CD14-positive monocyte (primary cell): Measurements from ENCODE around the gene RNF5. TPM values are rescaled to one million over a fixed set of nuclear protein-coding genes. Genes with fewer than 3 reads are reported as not detected.

Experiments used
- DNase-seq, 3 donors: peaks; one replicate each; pipeline ENCODE4 v3.0.0-alpha.2; 2011 to 2022
- H2AFZ ChIP-seq: 2 replicates; pipeline ENCODE4 v1.6.0; 2012; ENCODE audit warnings: mild to moderate bottlenecking, low read depth, low read length, inconsistent platforms; ENCODE audit not compliant: insufficient read depth, poor library complexity, severe bottlenecking
- H3K27ac ChIP-seq, 2 donors: 1 replicate in 1 of 2; 2 replicates in 1 of 2; pipeline ENCODE4 v1.5.1; 2012 to 2013; ENCODE audit warnings: low read length in 2 of 2, control low read depth in 1 of 2, inconsistent platforms in 1 of 2, low read depth in 1 of 2, mild to moderate bottlenecking in 1 of 2
- H3K27me3 ChIP-seq, 2 donors: one replicate each; pipeline versions ENCODE4 v1.6.0 to v1.6.1; 2011 to 2013; ENCODE audit warnings: low read length in 2 of 2; ENCODE audit not compliant: control insufficient read depth in 2 of 2, insufficient read depth in 2 of 2
- H3K36me3 ChIP-seq, 2 donors: replicated peaks in 1 of 2; 1 replicate in 1 of 2; 2 replicates in 1 of 2; pipeline versions ENCODE4 v1.5.1 to v1.6.1; 2012 to 2013; ENCODE audit warnings: low read length in 2 of 2, control low read depth in 1 of 2, inconsistent platforms in 1 of 2, mild to moderate bottlenecking in 1 of 2; ENCODE audit not compliant: insufficient read depth in 2 of 2, control insufficient read depth in 1 of 2
- H3K4me1 ChIP-seq, 2 donors: 1 replicate in 1 of 2; 2 replicates in 1 of 2; pipeline versions ENCODE4 v1.5.1 to v1.6.1; 2012 to 2013; ENCODE audit warnings: low read length in 2 of 2, control low read depth in 1 of 2, inconsistent platforms in 1 of 2, mild to moderate bottlenecking in 1 of 2, moderate library complexity in 1 of 2; ENCODE audit not compliant: insufficient read depth in 2 of 2, control insufficient read depth in 1 of 2
- H3K4me2 ChIP-seq: replicated peaks from 2 replicates; pipeline ENCODE3; 2012; ENCODE audit warnings: low read length, moderate library complexity, mild to moderate bottlenecking; ENCODE audit not compliant: poor library complexity, severe bottlenecking; ENCODE audit errors: extremely low read depth
- H3K4me3 ChIP-seq, 3 experiments: fragments of 200-600 bp in 1 of 3; sonication (generic) in 1 of 3; replicated peaks in 1 of 3; 1 replicate in 2 of 3; 2 replicates in 1 of 3; pipeline ENCODE4 v1.5.1; 2011 to 2013; ENCODE audit warnings: low read length in 3 of 3, mild to moderate bottlenecking in 3 of 3, control low read depth in 2 of 3, low read depth in 2 of 3, inconsistent platforms in 1 of 3, moderate library complexity in 1 of 3
- H3K79me2 ChIP-seq: 2 replicates; pipeline ENCODE4 v1.6.0; 2012; ENCODE audit warnings: mild to moderate bottlenecking, control low read depth, inconsistent platforms, low read length, moderate library complexity; ENCODE audit not compliant: insufficient read depth
- H3K9ac ChIP-seq: 2 replicates; pipeline ENCODE4 v1.6.0; 2017; ENCODE audit warnings: low read length, mild to moderate bottlenecking; ENCODE audit not compliant: insufficient read depth, poor library complexity, severe bottlenecking
- H3K9me3 ChIP-seq, 2 donors: replicated peaks in 1 of 2; 1 replicate in 1 of 2; 2 replicates in 1 of 2; pipeline versions ENCODE4 v1.5.1 to v1.6.1; 2012 to 2013; ENCODE audit warnings: low read length in 2 of 2, control low read depth in 1 of 2; ENCODE audit not compliant: control insufficient read depth in 1 of 2, insufficient read depth in 1 of 2
- H4K20me1 ChIP-seq: 2 replicates; pipeline ENCODE4 v1.6.0; 2012; ENCODE audit warnings: mild to moderate bottlenecking, low read length, control low read depth, moderate library complexity; ENCODE audit not compliant: insufficient read depth
- H3K27ac Mint-ChIP-seq, 7 donors: one replicate each; pipeline ENCODE4 v1.8.0; 2020; ENCODE audit warnings: mild to moderate bottlenecking in 7 of 7, mixed read lengths in 7 of 7, moderate library complexity in 6 of 7, inconsistent platforms in 2 of 7
- H3K27me3 Mint-ChIP-seq, 3 donors: one replicate each; pipeline ENCODE4 v1.8.0; 2021 to 2022; ENCODE audit warnings: low read depth in 3 of 3, mild to moderate bottlenecking in 3 of 3, mixed read lengths in 3 of 3, moderate library complexity in 3 of 3, inconsistent platforms in 1 of 3
- H3K36me3 Mint-ChIP-seq, 2 donors: one replicate each; pipeline ENCODE4 v1.8.0; 2020; ENCODE audit warnings: mixed read lengths in 2 of 2, inconsistent platforms in 1 of 2, mild to moderate bottlenecking in 1 of 2
- H3K4me1 Mint-ChIP-seq: one replicate; pipeline ENCODE4 v1.8.0; 2020; ENCODE audit warnings: mild to moderate bottlenecking, mixed read lengths
- H3K4me3 Mint-ChIP-seq, 2 donors: one replicate each; pipeline ENCODE4 v1.8.0; 2020; ENCODE audit warnings: mild to moderate bottlenecking in 2 of 2, mixed read lengths in 2 of 2, moderate library complexity in 1 of 2
- H3K9me3 Mint-ChIP-seq, 7 donors: one replicate each; pipeline ENCODE4 v1.8.0; 2020 to 2022; ENCODE audit warnings: mixed read lengths in 7 of 7, mild to moderate bottlenecking in 6 of 7, moderate library complexity in 6 of 7, inconsistent platforms in 2 of 7
- WGBS: methylation state at CpG from one replicate; pipeline ENCODE4 v1.1.5; 2013; ENCODE audit warnings: missing lambda C conversion rate; ENCODE audit not compliant: insufficient coverage; 5-methylcytosine and 5-hydroxymethylcytosine counted together
- intact Hi-C, 2 donors: fragments of 100-400 bp; cut with micrococcal nuclease; formaldehyde crosslinking; loops; one replicate each; pipeline versions ENCODE4 v1.15.0 to v1.15.1; 2023
- polyA plus RNA-seq, 3 donors: library from polyadenylated mRNA; depleted of rRNA in 1 of 3; unstranded in 2 of 3; stranded (reverse) in 1 of 3; fragments of 300-500 nt in 2 of 3; fragments of >200 nt in 1 of 3; fragmentation: Illumina TruSeq in 2 of 3; gene quantifications; 1 replicate in 2 of 3; 2 replicates in 1 of 3; pipeline ENCODE4 v1.2.3, GENCODE V29; 2012 to 2021
- TF ChIP-seq, protein P1 (sequence below): fragments of 200-600 bp; IDR thresholded peaks from one replicate; pipeline ENCODE4 v1.8.0; 2022; ENCODE audit warnings: antibody characterized with exemption, mild to moderate bottlenecking

RNF5 gene
- polyA plus RNA-seq, 3 donors, result 62.2 to 108 (median 83.5) TPM

DNA sequence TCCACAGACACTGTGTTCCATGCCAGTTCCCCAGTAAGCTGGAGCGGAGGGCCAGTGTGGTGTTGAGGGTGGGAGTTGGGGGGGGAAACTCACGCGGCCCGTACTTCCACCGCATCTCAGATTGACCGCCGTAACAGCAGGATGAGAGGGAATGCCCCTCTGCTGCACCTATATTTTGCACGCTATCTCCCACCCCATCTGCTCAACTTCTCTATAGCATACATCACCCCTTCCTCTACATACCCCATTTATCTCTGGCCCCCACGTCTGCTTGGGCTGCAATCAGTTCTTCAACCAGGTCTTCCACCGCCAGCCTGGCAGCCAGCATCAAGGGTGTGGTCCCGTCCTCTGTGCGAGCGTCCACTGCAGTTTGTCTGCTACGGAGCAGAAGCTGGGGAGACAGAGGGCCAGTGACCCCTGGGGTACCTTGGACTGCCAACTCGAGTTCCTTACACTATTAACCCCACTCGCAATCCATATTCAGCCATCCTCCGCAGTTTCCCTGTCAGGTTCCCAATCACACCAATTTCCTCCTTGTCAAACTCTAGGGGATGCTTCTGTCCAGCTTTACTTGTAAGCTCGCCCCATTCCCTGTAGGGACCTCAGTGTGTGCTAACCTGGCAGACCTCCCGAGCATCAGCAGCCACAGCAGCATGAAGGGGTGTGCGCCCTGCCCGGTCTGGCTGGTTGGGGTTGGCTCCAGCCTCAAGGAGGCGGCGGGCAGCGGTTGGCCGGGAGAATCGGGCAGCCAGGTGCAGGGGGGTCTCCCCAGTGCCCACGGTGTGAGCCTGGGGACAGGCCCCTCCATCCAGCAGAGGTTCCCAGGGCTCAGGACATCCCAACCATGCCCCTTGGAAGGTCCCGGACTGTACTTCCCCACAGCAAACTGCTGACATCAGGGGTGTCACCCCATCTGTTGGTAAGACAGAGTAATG is 18.7 kb downstream of the RNF5 start:
- H3K9ac ChIP-seq, result peak overlapping the region; percentile 98
- H3K36me3 Mint-ChIP-seq, result no peaks in the 10 kb centered on the region
- H3K79me2 ChIP-seq, result peaks cover 29% of the 10 kb centered on the region
- intact Hi-C loops, result loop anchor here in 1 of 2 donors (5.0 kb wide), 1 partner anchor 80 kb away; no protein-coding TSS in a partner anchor
- H2AFZ ChIP-seq, result peak overlapping the region; percentile 19
- peak overlapping the region; percentile 92 to 97 for H3K4me3 Mint-ChIP-seq
- H3K27me3 ChIP-seq, result no peaks in the 10 kb centered on the region
- WGBS, result 52% methylated on average over 22 of the region's 28 CpGs
- H3K4me2 ChIP-seq, result peak overlapping the region; percentile 90
- peak overlapping the region; percentile 61 to 92 (median 86) for H3K4me3 ChIP-seq
- peaks cover 45% of the 10 kb centered on the region for H3K4me1 Mint-ChIP-seq
- TF ChIP-seq, protein P1, sequence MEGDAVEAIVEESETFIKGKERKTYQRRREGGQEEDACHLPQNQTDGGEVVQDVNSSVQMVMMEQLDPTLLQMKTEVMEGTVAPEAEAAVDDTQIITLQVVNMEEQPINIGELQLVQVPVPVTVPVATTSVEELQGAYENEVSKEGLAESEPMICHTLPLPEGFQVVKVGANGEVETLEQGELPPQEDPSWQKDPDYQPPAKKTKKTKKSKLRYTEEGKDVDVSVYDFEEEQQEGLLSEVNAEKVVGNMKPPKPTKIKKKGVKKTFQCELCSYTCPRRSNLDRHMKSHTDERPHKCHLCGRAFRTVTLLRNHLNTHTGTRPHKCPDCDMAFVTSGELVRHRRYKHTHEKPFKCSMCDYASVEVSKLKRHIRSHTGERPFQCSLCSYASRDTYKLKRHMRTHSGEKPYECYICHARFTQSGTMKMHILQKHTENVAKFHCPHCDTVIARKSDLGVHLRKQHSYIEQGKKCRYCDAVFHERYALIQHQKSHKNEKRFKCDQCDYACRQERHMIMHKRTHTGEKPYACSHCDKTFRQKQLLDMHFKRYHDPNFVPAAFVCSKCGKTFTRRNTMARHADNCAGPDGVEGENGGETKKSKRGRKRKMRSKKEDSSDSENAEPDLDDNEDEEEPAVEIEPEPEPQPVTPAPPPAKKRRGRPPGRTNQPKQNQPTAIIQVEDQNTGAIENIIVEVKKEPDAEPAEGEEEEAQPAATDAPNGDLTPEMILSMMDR, result peak; percentile 22
- H3K9me3 Mint-ChIP-seq, result peaks cover 0 to 3% (median 0%) of the 10 kb centered on the region in 7 donors
- peak overlapping the region; percentile 98 to 99 for H3K27ac ChIP-seq
- H3K9me3 ChIP-seq, result no peaks in the 10 kb centered on the region
- peaks cover 0 to 12% (median 2%) of the 10 kb centered on the region in 3 donors for H3K27me3 Mint-ChIP-seq
- DNase-seq, result peak; percentile 71 to 93 (median 79)
- no peaks in the 10 kb centered on the region for H4K20me1 ChIP-seq
- H3K36me3 ChIP-seq, result no peaks in the 10 kb centered on the region
- H3K27ac Mint-ChIP-seq, result peak overlapping the region; percentile 99 to 100 (median 100)
- peaks cover 41 to 49% of the 10 kb centered on the region in 2 donors for H3K4me1 ChIP-seq

DNA sequence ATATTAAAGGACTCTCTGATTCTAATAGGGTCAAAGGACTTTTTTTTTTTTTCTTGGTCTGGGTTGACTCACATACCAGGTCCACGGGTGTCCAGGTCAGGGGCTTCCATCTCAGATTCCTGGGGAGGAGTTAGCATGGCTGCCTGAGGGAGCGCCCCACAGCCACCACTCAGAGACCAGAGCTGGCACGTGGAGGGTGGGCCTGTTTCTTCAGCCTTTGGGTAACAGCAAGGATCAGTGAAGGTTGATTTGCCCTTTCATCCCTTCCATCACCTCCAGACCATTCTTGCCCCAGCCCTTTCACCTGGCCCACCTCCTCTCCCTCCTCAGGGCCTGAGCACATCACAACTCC is 20.1 kb downstream of the RNF5 start:
- no peak overlapping the region for H3K9ac ChIP-seq
- Mint-ChIP-seq H3K27ac (peak overlapping the region in 5 of 7 donors; percentile 40 to 100 (median 100)), H3K9me3 (peaks cover 0 to 3% (median 0%) of the 10 kb centered on the region in 7 donors), H3K4me1 (peaks cover 37% of the 10 kb centered on the region), H3K36me3 (no peaks in the 10 kb centered on the region), H3K27me3 (peaks cover 0 to 15% (median 2%) of the 10 kb centered on the region in 3 donors), H3K4me3 (no peak overlapping the region)
- no peak overlapping the region for H3K4me3 ChIP-seq
- H3K9me3 ChIP-seq, result no peaks in the 10 kb centered on the region
- no peak overlapping the region for H3K4me2 ChIP-seq
- no peaks in the 10 kb centered on the region for H4K20me1 ChIP-seq
- H3K27me3 ChIP-seq, result no peaks in the 10 kb centered on the region
- no peak overlapping the region for H3K27ac ChIP-seq
- no peak overlapping the region for H2AFZ ChIP-seq
- no peaks in the 10 kb centered on the region for H3K36me3 ChIP-seq
- H3K4me1 ChIP-seq, result peaks cover 35 to 40% of the 10 kb centered on the region in 2 donors
- intact Hi-C loops, result loop anchor here in 1 of 2 donors (5.0 kb wide), 1 partner anchor 81 kb away; no protein-coding TSS in a partner anchor
- TF ChIP-seq, protein P1, result no peak
- no CpG with 5 or more reads among the region's 3 CpGs for WGBS
- H3K79me2 ChIP-seq, result peaks cover 15% of the 10 kb centered on the region
- DNase-seq, result no peak
